H1 (cell line): Measurements from ENCODE around the gene STX18. TPM values are rescaled to one million over a fixed set of nuclear protein-coding genes. Genes with fewer than 3 reads are reported as not detected.

Experiments
- FOSL1 ChIP-seq: IDR thresholded peaks from 2 replicates; pipeline ENCODE4 v1.6.1; 2011; ENCODE audit warnings: mild to moderate bottlenecking, low read depth, low read length, moderate library complexity; ENCODE audit not compliant: insufficient read depth
- polyA plus RNA-seq, 7 experiments: library from polyadenylated mRNA; depleted of rRNA in 3 of 7; stranded (reverse) in 5 of 7; unstranded in 2 of 7; fragments of >200 nt in 5 of 7; fragments of 200-250 nt in 2 of 7; gene quantifications; 1 replicate in 5 of 7; 2 replicates in 1 of 7; 4 replicates in 1 of 7; pipeline versions ENCODE4 v1.2.1 to v1.2.3, GENCODE V29; 2011 to 2013; ENCODE audit warnings: missing spikeins in 2 of 7, mixed read lengths in 2 of 7
- total RNA-seq: library from RNA; stranded (reverse); fragmentation: NEBNext Ultra II Directional; extraction: Animal tissue kit (Norgen Biotek cat#: 25700); gene quantifications from 2 replicates; pipeline ENCODE4 v1.2.1, GENCODE V29; 2021

Gene STX18
- total and polyA plus RNA-seq, 2 of the 8 experiments (the other 6 are each of a cell fraction or from before 2014, with no cell fraction given), result 14.6 to 18.3 TPM

GRCh38 chr4:4558881-4559280 is 17.0 kb upstream of the STX18 start (continued):
- TF ChIP-seq FOSL1, result no peak
